Left colon (tissue), 2 donors: ENCODE data around the gene FYN. TPM values are rescaled to one million over a fixed set of nuclear protein-coding genes. Genes with fewer than 3 reads are reported as not detected.

ENCODE experiments used
- ATAC-seq: fragments of 200-7000 bp; cut with Tn5 transposase; one replicate; pipeline ENCODE4 v1.9.1; 2020; ENCODE audit warnings: mild to moderate bottlenecking, moderate library complexity
- DNase-seq, 2 donors: peaks; one replicate each; pipeline ENCODE4 v3.0.0-alpha.2; 2020
- intact Hi-C, 2 donors: fragments of 100-400 bp; cut with DNase I in 1 of 2; cut with micrococcal nuclease in 1 of 2; formaldehyde crosslinking; loops; one replicate each; pipeline versions ENCODE4 v1.11.2 to v1.14.0; 2022; cut with DNase I, micrococcal nuclease
- total RNA-seq, 2 donors: library from RNA; stranded (reverse); fragmentation: NEBNext Ultra II Directional; extraction: Animal tissue kit (Norgen Biotek cat#: 25700); gene quantifications; one replicate each; pipeline ENCODE4 v1.2.1, GENCODE V29; 2021
- donor health status: DM: no; HTN: no; CAD: no.
- donor health status: DM: yes; HTN: yes; CAD: no.

FYN gene
- total RNA-seq, 2 donors from 2014 or later: 16.0 to 23.8 TPM

DNA sequence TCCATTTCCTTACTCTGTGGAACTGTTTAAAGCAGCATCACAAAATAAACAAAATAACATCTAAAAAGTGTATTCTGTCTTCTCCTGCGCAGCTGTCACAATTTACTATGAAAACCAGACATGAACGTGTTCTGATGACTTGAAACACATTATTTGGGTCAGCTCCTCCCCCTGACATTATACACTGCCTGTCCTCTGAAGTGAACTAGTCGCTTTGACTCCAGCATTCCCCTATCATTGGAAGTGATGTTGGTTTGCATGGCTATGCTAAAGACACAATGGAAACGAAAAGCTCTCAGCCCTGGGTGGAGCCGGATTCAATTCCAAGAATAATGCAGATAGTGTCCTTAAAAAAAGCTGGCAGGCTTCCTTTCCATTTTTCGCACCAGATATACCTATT lies 125.9 kb downstream of the FYN start:
- no peak for DNase-seq
- intact Hi-C loops: no loop called here
- ATAC-seq: no peak

DNA sequence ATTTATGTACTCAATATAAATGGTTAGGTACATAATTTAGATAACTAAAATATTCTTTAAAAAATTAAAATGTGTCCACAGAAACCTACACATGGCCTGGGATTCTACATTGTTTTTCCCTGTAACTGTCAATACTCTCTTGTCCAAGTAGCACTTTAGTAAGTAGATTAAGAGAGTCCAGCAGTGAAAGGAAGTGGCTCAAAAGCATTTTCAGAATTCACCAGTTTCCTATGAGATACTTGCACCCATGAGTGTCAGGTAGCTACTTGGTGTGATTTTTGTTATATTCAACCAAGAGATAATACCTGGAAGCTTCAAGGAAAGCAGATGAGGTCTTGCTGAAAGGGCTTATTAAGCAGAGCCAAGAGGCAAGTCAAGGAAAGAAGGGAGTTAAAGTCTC lies 126.3 kb downstream of the FYN start:
- intact Hi-C loops: no loop called here
- ATAC-seq (no peak), DNase-seq (no peak)

DNA sequence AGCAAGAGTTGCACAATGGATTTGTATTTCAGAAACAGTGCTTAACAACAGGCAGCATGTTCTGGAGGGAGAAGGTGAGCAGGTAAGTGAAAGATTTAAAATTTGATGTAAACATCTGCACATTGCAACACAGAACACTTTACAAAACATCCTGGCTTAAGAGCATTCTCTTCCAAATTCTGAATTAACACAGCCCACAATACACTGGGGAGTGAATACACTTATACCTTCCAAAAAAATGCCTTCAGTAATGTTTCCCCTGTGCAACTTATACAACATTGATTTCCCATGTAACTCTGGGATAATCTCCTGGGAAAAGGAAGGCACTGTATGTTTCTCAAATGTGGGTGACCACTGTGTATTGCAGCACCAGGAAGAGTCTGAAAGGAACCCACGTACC lies 127.6 kb downstream of the FYN start:
- intact Hi-C loops: no loop called here
- DNase-seq (no peak), ATAC-seq (no peak)

DNA sequence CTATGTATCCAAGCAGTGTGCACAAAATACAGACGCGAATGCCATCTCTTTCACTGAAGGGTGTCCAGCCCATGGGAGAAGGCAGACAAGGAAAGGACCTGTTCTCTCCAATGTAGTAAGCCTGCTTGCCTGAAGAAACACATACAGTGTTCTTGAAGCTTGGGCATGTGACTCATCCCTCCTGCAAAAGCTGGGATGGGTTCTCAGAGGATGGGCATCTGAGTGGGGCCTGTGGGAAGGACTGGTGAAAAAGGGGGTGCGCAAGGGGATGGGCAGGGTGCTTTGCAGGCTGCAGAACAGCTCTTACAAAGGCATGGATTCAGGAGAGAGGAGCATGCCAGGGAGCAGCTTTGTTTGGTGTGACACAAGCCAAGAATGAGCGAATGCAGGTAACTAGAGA lies 128.1 kb downstream of the FYN start:
- ATAC-seq (no peak), DNase-seq (no peak)
- intact Hi-C loops: no loop called here

DNA sequence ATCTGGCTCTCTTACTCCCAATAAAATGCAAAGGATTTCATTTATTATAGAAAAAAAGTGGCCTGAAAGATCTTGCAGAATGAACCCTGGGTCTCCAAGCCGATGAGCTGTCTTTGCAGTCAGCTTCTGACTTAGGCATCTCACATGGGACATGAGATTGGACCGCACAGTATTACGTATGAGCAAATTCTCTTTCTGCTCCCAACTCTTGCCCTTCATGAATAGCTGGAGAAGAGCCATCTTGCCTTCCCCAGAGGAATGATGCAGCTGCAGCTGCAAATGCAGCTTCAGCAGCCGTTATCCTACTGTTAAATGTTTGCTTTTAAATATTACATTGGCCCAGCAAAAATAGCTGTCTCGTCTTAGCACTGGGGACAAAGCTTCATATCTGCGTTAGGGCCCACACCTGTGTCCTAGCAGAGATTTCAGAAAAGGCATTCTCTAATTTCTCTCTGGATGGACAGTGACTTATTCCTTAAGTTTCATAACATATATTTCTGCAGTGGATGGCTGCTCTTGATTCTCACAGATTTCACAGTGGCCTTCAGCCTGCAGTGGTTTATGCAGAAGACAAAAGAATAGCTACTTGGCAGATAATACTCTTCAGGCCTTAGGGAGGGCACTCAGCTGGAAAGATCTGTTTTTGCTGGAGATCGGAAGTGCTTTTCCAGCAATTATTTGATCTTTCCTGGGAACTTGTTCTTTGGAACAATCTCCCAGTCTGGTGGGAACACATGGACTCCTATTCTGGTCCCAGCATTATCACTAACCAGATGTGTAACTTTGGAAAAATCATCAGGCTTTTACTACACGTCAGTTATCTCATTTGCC lies 129.2 kb downstream of the FYN start:
- intact Hi-C loops: no loop called here
- no peak for DNase-seq
- no peak for ATAC-seq

DNA sequence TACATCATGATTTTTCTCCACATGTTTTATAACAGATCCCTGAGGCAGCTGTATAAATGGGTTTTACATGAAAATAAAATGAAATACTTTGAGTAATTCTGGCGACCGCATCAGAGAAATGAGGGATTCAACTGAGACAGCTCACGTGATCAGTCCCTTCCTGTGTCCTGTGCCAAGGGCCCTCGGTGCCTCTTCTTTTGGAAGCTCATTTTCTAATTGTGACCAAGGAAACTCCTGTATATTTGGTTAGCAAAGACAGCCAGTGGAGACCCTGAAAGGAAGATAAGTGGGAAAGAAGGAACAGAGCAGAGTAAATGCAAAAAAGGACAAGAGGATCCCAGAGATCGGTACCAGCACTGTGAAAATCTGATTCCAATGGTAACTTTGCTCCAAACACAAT lies 129.9 kb downstream of the FYN start:
- ATAC-seq: no peak
- intact Hi-C loops: no loop called here

DNA sequence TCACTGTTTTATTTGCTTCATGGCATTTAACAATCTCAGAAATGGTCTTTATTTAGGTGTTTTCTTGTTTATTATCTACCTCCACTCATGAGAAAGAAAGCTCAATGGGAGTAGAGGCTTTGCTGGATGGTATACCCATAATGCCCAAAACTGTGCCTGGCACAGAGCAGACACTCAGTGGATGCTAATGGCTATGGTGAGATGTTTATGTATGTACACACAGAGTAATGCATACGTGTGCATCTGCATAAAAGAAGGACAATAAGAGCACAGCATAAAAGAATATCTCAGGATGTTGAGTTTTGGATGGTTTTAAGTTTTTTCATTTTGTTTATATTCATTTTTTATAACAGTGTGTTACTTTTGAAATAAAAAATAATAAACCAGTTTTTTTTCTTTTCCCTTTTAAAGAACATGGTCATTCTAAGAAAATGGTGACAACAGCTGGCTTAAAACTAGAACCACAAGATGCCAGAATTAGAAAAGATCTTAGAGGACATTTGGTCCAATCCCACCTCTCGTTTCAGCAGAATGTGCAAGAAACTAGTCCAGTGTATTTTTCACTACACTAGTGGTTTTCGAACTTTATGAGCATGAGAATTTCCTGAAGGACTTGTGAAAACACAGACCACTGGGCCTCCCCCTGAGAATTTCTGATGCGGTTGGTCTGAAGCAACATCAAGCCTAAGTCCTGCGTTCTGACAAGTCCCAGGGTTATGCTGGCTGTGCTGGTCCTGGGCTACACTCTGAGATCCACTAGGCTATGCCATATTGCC lies 131.9 kb downstream of the FYN start:
- intact Hi-C loops: no loop called here
- ATAC-seq: no peak
- DNase-seq: no peak

More for the DNA sequence above, 129.9 kb downstream of the FYN start:
- DNase-seq: no peak

DNA sequence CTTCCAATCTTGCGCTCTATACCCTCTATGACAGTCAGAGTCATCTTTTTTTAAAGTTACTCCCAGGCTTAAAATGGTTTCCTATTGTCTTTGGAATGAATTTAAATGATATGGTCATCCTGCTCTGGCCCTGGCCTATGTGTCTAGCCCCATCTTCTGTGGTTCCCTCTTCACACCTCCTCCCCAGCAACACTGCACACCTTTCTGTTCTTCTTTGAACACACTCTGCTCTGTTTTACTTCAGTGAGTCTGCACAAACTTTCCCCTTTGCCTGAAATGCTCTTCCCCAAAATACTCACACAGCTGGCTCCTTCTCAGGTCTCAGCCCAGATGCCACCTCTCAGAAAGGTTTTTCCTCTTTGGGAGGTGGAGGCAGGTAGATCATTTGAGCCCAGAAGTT lies 132.7 kb downstream of the FYN start:
- no peak for DNase-seq
- ATAC-seq: no peak
- intact Hi-C loops: no loop called here

DNA sequence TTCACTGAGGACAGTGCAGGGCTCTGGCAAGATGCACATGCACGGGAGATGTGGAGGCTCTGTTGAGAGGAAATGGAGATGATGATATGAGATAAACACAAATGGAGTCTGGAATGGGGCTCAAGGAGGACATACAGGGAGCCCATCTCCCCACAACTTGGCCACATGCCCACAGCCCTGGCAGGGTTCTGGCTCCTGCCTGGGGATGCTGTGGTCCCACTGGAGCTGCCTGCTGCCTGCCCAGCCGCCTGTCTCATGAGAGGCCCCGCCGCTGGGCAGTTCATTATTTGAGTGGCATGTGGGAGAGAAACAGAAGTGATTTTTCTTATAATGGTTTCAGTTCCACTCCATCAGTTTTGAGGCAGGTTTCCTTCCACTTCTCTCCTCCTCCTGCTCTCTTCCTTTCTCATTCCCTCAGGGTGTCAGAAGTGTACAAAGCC lies 134.0 kb downstream of the FYN start:
- intact Hi-C loops: no loop called here
- ATAC-seq (no peak), DNase-seq (no peak)

DNA sequence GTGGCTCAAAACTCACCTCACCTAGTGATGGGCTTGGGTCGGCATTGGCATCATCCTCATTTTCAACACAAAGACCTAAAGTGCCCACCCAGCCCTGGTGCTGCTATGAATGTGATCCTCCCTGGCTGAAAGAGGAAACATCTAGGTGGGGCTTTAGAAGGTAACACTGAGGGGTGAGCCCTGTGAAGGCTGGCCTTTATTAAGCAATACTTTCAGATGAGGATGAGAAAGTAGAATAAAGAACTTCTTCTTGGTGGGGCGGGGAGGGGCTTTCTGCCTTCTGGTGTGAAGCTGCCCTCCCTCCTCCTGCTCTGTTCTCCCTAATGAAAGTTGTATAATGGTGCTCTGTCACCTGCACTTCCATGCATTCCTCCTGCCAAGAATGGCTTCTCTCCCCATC lies 134.6 kb downstream of the FYN start:
- intact Hi-C loops: no loop called here
- DNase-seq (no peak), ATAC-seq (no peak)

DNA sequence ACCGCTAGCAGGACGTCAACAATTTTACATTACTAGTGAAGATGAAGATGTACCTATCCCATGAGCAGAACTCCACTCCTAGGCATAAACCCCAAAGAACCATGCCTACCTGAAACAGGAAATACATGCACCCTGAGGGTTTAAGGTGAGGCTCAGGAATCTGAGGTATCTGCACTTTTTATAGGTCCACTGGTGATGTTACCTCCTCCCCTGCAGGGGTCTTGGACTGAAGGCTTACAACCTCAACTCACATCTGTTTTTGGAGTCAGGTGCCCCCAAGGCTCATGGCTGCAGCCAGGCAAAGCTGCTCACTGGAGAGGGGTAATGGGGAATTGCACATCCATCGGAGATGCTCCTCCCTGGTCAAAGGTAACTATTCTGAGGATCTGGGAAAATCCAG lies 135.1 kb downstream of the FYN start:
- no peak for ATAC-seq
- intact Hi-C loops: no loop called here
- no peak for DNase-seq

DNA sequence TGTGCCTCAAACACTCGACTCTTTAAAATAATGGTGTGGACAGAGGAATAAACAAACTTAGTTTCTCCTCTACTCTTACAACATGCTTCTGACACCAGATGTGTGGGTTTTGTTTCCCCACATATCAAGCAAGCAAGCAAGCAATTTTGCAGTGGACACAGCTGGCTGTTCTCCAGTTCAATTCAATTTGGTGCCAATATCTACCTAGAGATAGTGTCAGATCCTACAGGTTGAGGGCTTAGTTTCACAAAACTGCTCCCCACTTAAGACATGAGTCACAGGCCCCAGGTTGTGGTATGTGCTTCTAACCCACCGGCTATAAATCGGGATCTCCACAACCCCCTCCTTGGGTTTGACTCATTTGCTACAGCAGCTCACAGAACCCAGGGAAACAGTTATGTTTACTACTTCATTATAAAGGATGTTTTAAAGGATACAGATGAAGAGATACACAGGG lies 136.2 kb downstream of the FYN start:
- DNase-seq (no peak), ATAC-seq (no peak)
- intact Hi-C loops: no loop called here

DNA sequence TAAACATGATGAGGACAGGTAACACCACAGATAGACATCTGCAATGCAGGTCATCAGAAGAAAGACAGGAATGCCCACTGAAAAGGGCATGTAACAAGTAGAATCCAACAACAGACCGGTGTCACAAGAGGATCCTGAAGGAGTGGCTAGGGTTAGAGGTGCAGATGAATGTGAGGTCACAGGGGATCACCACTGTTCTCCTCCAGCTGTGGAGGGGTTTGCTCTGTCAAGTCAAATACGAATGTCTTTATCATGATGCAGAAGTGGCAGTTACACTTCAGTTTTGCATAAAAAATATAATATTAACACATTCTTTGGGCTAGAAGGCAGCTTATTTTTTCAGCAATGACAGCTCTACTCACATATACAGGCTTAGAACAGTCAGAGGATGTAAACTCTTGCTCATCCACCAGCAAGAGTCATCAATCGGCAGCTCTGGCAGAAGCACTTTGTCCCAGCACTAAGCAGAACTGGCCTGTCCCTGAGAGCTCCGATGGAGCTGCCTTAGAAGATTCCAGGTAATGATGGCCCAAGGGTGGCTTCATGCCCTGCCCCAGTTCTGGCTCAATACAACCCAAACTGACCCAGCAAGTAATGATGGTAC lies 137.1 kb downstream of the FYN start:
- intact Hi-C loops: no loop called here
- DNase-seq (no peak), ATAC-seq (no peak)

DNA sequence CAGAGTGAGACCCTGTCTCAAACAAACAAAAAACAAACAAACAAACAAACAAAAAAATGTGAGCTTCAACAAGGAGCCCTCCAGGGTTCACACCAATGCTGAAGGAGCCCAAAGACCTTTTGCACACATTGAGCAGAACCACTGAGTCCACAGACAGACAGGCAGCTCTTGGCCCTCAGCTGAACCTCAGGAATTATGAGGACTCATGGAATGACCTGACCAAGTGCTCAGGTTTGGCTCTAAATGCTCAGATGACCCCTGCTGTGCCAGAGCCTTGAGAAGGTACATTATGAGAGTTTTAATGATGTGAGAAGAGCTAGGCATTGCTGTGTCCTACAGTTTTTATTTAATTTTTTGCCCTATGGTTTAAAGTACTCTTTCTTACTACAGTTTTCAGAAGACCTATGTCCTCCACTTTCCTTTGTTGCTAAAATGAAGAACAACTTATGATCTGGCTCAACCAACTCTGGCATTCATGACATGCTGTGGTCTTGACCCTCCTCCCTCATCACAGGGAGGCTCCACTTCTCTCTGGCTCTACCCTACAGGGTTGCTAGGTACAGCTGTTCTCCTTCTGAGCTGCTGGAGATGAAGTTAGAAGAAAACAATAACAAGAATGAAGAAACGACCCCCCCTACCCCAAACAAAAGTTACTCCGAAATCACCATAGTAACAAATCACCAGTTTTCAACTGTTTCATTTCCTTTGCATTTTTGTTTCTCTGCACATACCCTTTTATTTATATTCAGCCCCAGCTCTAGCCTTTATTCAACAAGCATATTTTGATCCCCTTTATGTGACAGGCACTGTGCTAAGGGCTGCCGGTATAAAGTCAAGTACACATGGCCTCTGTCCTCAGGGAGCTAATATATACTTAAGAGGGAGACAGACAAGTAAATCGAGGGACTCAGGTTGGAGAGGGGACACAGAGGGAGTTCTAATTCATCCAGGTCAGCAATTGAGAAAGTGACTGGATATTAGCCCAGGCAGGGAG lies 138.9 kb downstream of the FYN start:
- intact Hi-C loops: no loop called here
- DNase-seq (no peak), ATAC-seq (no peak)

DNA sequence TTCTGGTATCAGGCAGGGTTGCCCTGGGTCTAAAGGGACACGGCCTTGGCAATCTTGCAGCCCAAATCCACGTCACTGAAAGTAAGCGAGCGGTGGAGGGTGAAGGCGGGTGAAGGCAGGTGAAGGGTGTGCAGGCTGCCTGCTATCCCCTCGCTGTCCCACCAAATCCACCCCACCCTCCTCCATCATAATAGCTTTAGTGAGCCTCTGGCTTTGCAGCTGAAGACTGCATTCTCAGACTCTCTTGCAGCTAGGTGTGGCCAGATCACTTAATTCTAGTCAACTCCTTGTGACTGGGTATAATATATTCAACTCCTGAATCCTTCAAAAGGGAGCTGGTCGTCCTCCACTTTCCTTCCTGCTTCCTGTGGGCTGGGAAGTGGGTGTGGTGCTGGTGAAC lies 140.9 kb downstream of the FYN start:
- ATAC-seq (no peak), DNase-seq (no peak)
- intact Hi-C loops: no loop called here

DNA sequence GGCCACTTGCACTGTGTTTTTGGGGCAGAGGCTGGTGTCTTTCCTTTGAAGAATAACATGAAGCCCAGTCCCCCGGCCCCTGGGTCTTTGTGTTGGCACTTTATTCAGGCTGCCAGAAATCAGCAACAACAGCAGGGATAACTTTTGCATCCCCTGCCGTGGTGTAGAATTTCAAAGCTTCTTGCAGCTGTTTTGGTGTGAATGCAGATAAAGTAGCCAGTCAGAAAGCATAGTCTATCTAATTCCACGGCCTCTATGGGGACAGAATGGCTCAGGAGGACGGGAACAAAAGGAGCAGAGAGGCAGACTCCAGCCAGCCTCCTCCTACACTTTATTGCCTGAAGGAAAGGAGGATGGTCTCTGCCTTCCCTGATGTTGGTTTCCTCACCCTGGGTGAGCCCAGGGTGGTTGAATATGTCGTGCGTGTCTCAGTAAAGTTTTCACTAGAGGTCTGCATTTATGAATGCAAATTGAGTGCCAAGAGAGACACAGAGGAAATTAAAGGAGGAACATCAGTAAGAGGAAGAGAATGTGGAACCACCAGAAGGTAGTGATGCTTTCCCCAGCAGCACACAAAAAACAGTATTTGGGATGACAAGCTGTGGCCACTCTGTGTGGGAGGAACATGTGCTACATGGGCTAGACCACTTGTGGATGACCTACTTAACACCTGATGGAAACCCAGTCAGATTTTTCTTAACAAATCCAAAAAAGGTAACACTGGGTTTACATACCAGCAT lies 141.6 kb downstream of the FYN start:
- DNase-seq: no peak
- ATAC-seq: no peak
- intact Hi-C loops: no loop called here

DNA sequence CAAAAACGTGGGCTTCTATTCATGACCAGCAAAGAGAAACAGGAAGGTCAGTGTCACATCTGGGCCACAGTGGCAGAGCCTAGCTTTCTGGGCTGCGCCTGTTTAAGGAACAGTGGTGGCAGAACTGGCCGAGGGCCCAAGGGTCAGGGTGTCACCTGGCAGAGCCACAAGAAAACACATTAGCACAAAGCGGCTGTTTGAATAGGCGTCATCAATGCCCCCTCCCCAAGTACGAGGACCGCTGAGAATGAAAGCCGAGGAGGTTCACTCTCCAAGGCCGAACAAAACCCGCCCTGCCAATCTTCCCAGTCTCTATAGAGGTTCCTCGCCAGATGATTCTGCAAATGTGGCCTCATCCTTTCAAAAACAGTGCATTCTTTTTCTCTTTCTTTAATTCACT lies 142.4 kb downstream of the FYN start:
- intact Hi-C loops: no loop called here
- no peak for DNase-seq
- ATAC-seq: no peak

DNA sequence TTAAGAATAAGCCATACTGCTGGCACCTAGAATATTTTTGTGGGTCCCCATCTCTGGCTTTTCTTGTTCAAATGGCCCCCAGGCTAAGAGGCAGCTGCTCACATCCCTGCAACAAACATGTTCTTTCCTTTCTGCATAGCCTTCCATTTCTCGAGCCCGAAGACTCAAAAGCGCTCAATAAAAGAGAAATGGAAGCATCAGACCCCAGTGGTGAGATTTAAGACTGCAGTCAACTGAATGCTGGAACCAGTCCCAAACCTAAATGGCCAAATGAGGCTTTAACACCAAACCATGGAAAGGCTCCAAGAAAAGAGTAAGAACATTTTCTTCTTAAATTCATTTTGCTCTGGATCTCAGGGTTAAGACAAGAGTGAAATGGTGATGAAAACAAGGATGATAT lies 145.4 kb downstream of the FYN start:
- DNase-seq: no peak
- no peak for ATAC-seq
- intact Hi-C loops: loop anchor here in 1 of 2 donors (10.0 kb wide), 1 partner anchor 267 kb away; no protein-coding TSS in a partner anchor
